Measurements from ENCODE around the gene DYNLT1. TPM values are rescaled to one million over a fixed set of nuclear protein-coding genes. Genes with fewer than 3 reads are reported as not detected.
A peak's percentile ranks its signal among the peaks of the same experiment; 100 is the strongest.

The DYNLT1 gene
- total and polyA plus RNA-seq, 2 donors from 2014 or later: 145 to 406 TPM

DNA sequence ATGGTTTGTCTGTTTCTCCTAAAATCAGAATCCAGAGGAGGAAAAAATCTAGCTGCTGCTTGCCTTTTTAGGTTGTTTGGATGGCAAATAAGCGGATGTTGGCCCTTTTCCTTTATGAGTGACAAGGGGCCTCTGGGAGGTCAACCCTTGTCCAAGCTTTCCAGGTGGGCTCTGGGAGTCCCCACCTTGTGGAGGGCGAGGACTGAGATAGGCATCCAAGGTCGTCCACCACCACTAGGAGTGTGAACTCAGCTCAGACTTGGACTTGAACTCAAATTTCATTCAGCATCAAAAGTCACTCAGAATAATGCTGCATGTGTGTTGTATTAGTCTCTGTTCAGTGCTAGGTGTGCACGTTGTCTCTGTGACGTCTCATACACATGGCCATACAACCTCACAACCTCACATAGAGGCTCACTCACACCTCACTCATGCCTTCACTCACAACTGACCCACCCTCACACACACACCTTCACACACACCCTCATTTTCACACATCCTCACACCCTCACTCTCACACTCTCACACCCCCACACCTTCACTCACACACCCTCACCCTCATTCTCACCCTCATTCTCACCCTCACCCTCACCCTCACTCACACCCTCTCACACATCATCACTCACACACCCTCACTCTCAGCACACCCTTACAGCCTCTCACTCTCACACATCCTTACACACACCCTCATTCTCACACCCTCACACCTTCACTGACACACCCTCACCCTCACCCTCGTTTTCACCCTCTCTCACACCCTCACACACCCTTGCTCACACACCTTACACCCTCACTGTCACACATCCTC, 18.0 kb downstream of the DYNLT1 start:
- no peak overlapping the region for H3K9ac ChIP-seq (ENCODE audit: low read length in 3 of 3)
- H3K9me3 ChIP-seq (ENCODE audit: control insufficient read depth in 2 of 3, insufficient read depth in 1 of 3, low read length in 3 of 3): no peaks in the 10 kb centered on the region
- DNase-seq (no peak), FAIRE-seq (no peak)
- peaks cover 0 to 21% (median 0%) of the 10 kb centered on the region in 3 donors for H3K4me1 ChIP-seq (ENCODE audit: control insufficient read depth in 2 of 3, insufficient read depth in 2 of 3, low read depth in 1 of 3, low read length in 3 of 3)
- peaks cover 1 to 7% (median 6%) of the 10 kb centered on the region in 3 donors for H3K36me3 ChIP-seq (ENCODE audit: control insufficient read depth in 2 of 3, insufficient read depth in 3 of 3, low read length in 3 of 3)
- H3K27me3 ChIP-seq (ENCODE audit: control insufficient read depth, insufficient read depth, low read length): no peaks in the 10 kb centered on the region
- no peak overlapping the region for H3K4me3 ChIP-seq (ENCODE audit: low read length in 3 of 3)
- TF ChIP-seq, protein P1, sequence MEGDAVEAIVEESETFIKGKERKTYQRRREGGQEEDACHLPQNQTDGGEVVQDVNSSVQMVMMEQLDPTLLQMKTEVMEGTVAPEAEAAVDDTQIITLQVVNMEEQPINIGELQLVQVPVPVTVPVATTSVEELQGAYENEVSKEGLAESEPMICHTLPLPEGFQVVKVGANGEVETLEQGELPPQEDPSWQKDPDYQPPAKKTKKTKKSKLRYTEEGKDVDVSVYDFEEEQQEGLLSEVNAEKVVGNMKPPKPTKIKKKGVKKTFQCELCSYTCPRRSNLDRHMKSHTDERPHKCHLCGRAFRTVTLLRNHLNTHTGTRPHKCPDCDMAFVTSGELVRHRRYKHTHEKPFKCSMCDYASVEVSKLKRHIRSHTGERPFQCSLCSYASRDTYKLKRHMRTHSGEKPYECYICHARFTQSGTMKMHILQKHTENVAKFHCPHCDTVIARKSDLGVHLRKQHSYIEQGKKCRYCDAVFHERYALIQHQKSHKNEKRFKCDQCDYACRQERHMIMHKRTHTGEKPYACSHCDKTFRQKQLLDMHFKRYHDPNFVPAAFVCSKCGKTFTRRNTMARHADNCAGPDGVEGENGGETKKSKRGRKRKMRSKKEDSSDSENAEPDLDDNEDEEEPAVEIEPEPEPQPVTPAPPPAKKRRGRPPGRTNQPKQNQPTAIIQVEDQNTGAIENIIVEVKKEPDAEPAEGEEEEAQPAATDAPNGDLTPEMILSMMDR (IDR thresholded peaks at IDR 0.05; ENCODE audit: borderline replicate concordance, extremely low read depth, insufficient read depth): no peak
- peak overlapping the region; percentile 17 to 59 for H3K27ac ChIP-seq (ENCODE audit: low read depth in 2 of 2, low read length in 2 of 2)
- intact Hi-C loops (cut with DNase I): no loop called here

DNA sequence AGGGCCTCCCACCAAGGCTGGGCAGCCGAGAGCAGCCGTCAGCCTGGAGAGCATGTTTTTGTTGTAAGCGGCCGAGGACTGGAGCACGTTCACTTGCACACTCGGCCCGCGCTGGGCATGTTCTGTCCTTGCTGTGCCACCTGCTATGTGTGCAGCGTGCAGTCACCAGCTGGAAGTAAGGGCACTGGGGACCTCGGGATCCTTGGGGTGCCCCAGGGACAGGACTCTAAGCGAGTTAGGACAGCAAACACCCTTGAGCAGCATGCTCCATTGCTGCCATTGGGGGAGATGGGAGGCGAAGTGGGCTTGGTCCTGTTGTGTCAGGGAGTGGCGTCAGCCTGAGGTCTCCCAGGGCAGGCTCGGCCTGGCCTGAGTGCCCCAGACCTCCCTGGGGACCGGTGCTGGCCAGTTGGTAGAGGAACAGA, 18.6 kb downstream of the DYNLT1 start:
- H3K9me3 ChIP-seq (ENCODE audit: control insufficient read depth in 2 of 3, insufficient read depth in 1 of 3, low read length in 3 of 3): no peaks in the 10 kb centered on the region
- TF ChIP-seq, protein P1 (IDR thresholded peaks at IDR 0.05; ENCODE audit: borderline replicate concordance, extremely low read depth, insufficient read depth): no peak
- H3K27ac ChIP-seq (ENCODE audit: low read depth in 2 of 2, low read length in 2 of 2): peak overlapping the region; percentile 16 to 59
- no peak for FAIRE-seq
- no peaks in the 10 kb centered on the region for H3K27me3 ChIP-seq (ENCODE audit: control insufficient read depth, insufficient read depth, low read length)
- H3K36me3 ChIP-seq (ENCODE audit: control insufficient read depth in 2 of 3, insufficient read depth in 3 of 3, low read length in 3 of 3): peaks cover 3 to 7% (median 6%) of the 10 kb centered on the region in 3 donors
- H3K9ac ChIP-seq (ENCODE audit: low read length in 3 of 3): no peak overlapping the region
- H3K4me1 ChIP-seq (ENCODE audit: control insufficient read depth in 2 of 3, insufficient read depth in 2 of 3, low read depth in 1 of 3, low read length in 3 of 3): peaks cover 0 to 17% (median 0%) of the 10 kb centered on the region in 3 donors
- no peak overlapping the region for H3K4me3 ChIP-seq (ENCODE audit: low read length in 3 of 3)
- intact Hi-C loops (cut with DNase I): no loop called here
- no peak for DNase-seq

DNA sequence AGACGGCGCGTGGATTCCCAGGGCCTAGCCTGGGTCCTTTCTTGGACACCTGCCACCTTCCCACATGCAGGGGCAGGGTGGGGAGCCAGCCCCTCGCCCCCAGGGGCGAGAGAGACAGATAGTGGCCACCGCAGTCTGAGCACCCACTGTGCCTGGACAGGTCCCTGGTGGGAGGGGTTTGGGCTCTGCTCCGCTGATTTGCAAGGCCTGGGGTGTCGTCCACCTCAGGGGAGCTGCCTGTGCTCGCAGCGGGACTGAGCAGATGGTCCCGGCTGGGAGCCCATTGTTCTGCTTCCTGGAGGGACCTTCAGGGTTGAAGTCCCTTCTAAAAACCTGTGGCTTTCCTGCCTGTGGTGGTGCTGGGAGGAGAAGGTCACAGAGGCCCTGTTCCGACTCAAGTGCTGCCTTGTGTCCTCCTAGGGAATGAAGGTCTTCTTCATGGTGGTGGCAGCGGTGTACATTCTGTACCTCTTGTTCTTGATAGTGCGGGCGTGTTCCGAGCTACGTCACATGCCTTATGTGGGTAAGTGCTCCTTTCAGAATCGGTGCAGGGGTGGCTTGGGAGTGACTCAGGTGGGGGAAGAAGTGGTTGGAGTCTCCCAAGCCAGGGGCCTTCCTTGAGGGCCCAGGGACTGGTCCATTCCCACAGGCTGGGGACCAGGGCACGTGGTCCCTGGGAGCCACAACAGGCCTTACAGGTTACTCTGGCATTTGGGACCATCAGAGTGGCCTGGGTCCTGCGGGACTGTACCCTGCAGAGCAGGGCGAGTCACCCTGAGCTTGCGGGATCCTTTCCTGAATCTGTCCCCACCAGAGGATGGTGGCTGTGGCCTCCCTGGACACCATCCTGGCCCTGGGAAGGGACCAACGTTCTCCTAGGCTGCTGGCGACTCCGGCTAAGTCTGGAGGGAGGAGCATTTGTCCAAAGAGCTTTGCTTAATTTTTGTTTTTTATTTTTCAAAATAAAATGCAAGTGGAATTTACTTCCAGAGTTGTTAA, 19.6 kb downstream of the DYNLT1 start:
- Histone ChIP-seq H3K9ac (ENCODE audit: low read length in 3 of 3) (no peak overlapping the region), H3K27ac (ENCODE audit: low read depth in 2 of 2, low read length in 2 of 2) (peak overlapping the region in 1 of 2 donors; percentile 13), H3K36me3 (ENCODE audit: control insufficient read depth in 2 of 3, insufficient read depth in 3 of 3, low read length in 3 of 3) (peaks cover 3 to 7% (median 6%) of the 10 kb centered on the region in 3 donors), H3K27me3 (ENCODE audit: control insufficient read depth, insufficient read depth, low read length) (no peaks in the 10 kb centered on the region), H3K4me3 (ENCODE audit: low read length in 3 of 3) (no peak overlapping the region), H3K4me1 (ENCODE audit: control insufficient read depth in 2 of 3, insufficient read depth in 2 of 3, low read depth in 1 of 3, low read length in 3 of 3) (peaks cover 0 to 15% (median 0%) of the 10 kb centered on the region in 3 donors), H3K9me3 (ENCODE audit: control insufficient read depth in 2 of 3, insufficient read depth in 1 of 3, low read length in 3 of 3) (no peaks in the 10 kb centered on the region)
- intact Hi-C loops (cut with DNase I): no loop called here
- DNase-seq: peak in 1 of 5 donors; percentile 53
- TF ChIP-seq, protein P1 (IDR thresholded peaks at IDR 0.05; ENCODE audit: borderline replicate concordance, extremely low read depth, insufficient read depth): no peak
- no peak for FAIRE-seq
